ENCODE data around the gene ZRANB1.

DNA sequence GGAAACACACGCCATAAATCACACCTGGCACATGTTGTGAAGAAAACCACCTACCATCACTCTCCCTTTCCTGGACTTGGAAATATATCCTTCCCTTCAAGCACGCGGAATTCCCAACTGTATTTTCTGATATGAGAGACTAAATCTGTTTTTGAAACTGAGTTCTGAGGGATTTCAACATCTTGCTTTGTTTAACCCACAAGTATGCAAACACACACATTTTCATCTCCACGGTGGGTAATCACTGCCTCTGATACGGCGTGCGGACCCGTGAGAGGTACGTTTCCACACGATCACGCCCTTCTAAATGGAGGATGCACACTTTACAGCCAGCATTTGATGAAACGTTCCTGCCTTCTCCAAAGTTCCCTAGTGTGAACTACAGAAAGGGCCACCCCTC lies 83.4 kb downstream of the ZRANB1 start:
- TF ChIP-seq ETV6 (conservative IDR thresholded peaks at IDR 0.05 in 1 of 2, IDR thresholded peaks at IDR 0.05 in 1 of 2; ENCODE audit: borderline replicate concordance in 1 of 2, low read depth in 1 of 2) (no peak), EP300 (IDR thresholded peaks at IDR 0.05; ENCODE audit: borderline replicate concordance in 1 of 2, control insufficient read depth in 1 of 2, low read depth in 2 of 2, low read length in 2 of 2) (no peak), CTCF (IDR thresholded peaks at IDR 0.05 in 2 of 3, conservative IDR thresholded peaks at IDR 0.05 in 1 of 3; ENCODE audit: control insufficient read depth in 2 of 3, extremely low read depth in 1 of 3, insufficient read depth in 1 of 3, low read depth in 3 of 3, low read length in 3 of 3) (no peak), SREBF1 (IDR thresholded peaks at IDR 0.05; ENCODE audit: low read length) (no peak), BCLAF1 (IDR thresholded peaks at IDR 0.05) (no peak), CEBPB (IDR thresholded peaks at IDR 0.05; ENCODE audit: borderline replicate concordance in 1 of 2, low read depth in 2 of 2, low read length in 2 of 2) (no peak), BACH1 (IDR thresholded peaks at IDR 0.05; ENCODE audit: borderline replicate concordance) (no peak)
